CD4-positive, alpha-beta memory T cell (primary cell): Measurements from ENCODE around the gene CPLANE1. TPM values are rescaled to one million over a fixed set of nuclear protein-coding genes. Genes with fewer than 3 reads are reported as not detected.
A peak's percentile ranks its signal among the peaks of the same experiment; 100 is the strongest.
"Not testable (repeated sequence)": the region's sequence is repeated elsewhere in the genome, so short reads cannot be mapped to it uniquely, and the experiment has no call there.

Source experiments
- CTCF ChIA-PET: fragments of 350-600 bp; sonication (Branson Sonifier 250); formaldehyde crosslinking; loops from one replicate; lab custom pipeline; 2021; ENCODE audit warnings: inconsistent platforms; ENCODE audit not compliant: partially characterized antibody; lab: Charles Lee
- POLR2A ChIA-PET: fragments of 350-600 bp; sonication (Branson Sonifier 250); formaldehyde crosslinking; loops from one replicate; lab custom pipeline; 2021; ENCODE audit not compliant: partially characterized antibody; lab: Charles Lee
- DNase-seq, 5 donors: peaks; one replicate each; pipeline versions ENCODE4 v3.0.0 to v3.0.0-alpha.2; 2020 to 2022; ENCODE audit warnings: mixed read lengths in 1 of 5
- H3K27ac ChIP-seq: one replicate; pipeline ENCODE4 v1.7.0; 2013; ENCODE audit warnings: low read depth, low read length
- H3K27me3 ChIP-seq: 2 replicates; pipeline ENCODE4 v1.7.0; 2013; ENCODE audit warnings: mild to moderate bottlenecking, low read length, moderate library complexity; ENCODE audit not compliant: insufficient read depth
- H3K36me3 ChIP-seq: 2 replicates; pipeline ENCODE4 v1.7.0; 2013; ENCODE audit warnings: mild to moderate bottlenecking, low read length, moderate library complexity; ENCODE audit not compliant: insufficient read depth
- H3K4me1 ChIP-seq: 2 replicates; pipeline ENCODE4 v1.7.0; 2013; ENCODE audit warnings: mild to moderate bottlenecking, low read length, moderate library complexity; ENCODE audit not compliant: insufficient read depth
- H3K4me3 ChIP-seq, 2 donors: one replicate each; pipeline ENCODE4 v1.7.0; 2013; ENCODE audit warnings: low read length in 2 of 2, mild to moderate bottlenecking in 1 of 2
- H3K9me3 ChIP-seq, 2 donors: one replicate each; pipeline ENCODE4 v1.7.0; 2013; ENCODE audit warnings: low read length in 2 of 2, control low read depth in 1 of 2; ENCODE audit not compliant: control insufficient read depth in 1 of 2
- H3K27ac Mint-ChIP-seq, 7 donors: one replicate each; pipeline ENCODE4 v1.8.0; 2020 to 2021; ENCODE audit warnings: mixed read lengths in 7 of 7, mild to moderate bottlenecking in 6 of 7, inconsistent platforms in 3 of 7, moderate library complexity in 3 of 7
- H3K27me3 Mint-ChIP-seq, 2 donors: one replicate each; pipeline ENCODE4 v1.8.0; 2020 to 2021; ENCODE audit warnings: mixed read lengths in 2 of 2
- H3K36me3 Mint-ChIP-seq, 2 donors: one replicate each; pipeline ENCODE4 v1.8.0; 2020 to 2021; ENCODE audit warnings: mixed read lengths in 2 of 2, inconsistent platforms in 1 of 2, mild to moderate bottlenecking in 1 of 2
- H3K4me1 Mint-ChIP-seq, 4 donors: one replicate each; pipeline ENCODE4 v1.8.0; 2020 to 2021; ENCODE audit warnings: mixed read lengths in 4 of 4, mild to moderate bottlenecking in 1 of 4
- H3K4me3 Mint-ChIP-seq, 8 donors: one replicate each; pipeline ENCODE4 v1.8.0; 2020 to 2021; ENCODE audit warnings: mixed read lengths in 8 of 8, mild to moderate bottlenecking in 7 of 8, moderate library complexity in 6 of 8, inconsistent platforms in 3 of 8
- H3K9me3 Mint-ChIP-seq, 8 donors: one replicate each; pipeline ENCODE4 v1.8.0; 2020 to 2021; ENCODE audit warnings: mixed read lengths in 8 of 8, mild to moderate bottlenecking in 5 of 8, inconsistent platforms in 3 of 8, moderate library complexity in 1 of 8
- intact Hi-C: fragments of 100-400 bp; cut with micrococcal nuclease; formaldehyde crosslinking; loops from one replicate; pipeline ENCODE4 v1.15.1; 2023
- polyA plus RNA-seq, 2 donors: library from polyadenylated mRNA; unstranded; fragments of 300-500 nt; fragmentation: Illumina TruSeq; gene quantifications; one replicate each; pipeline ENCODE4 v1.2.3, GENCODE V29; 2021
- total RNA-seq, 2 experiments: library from RNA; stranded (reverse); gene quantifications; one replicate each; pipeline ENCODE4 v1.2.3, GENCODE V29; 2021

Gene CPLANE1
- total RNA-seq (1 to 10 TPM; 6.5 to 8.5 TPM), polyA plus RNA-seq (1 to 10 TPM in 1 of 2 donors, under 1 TPM in 1; 0.09 to 1.4 TPM)

GRCh38 chr5:37248970-37249814 is at the start of gene CPLANE1:
Gene CPLANE1, minus strand, starts transcription at chr5:37249376. Its CDS starts 1,678 bp downstream, at chr5:37247698.
- H3K4me3 Mint-ChIP-seq: peak within 1 kb of the TSS; percentile 88 to 92 (median 90)
- peak within 1 kb of the TSS; percentile 49 to 64 for H3K4me3 ChIP-seq
- peaks cover 5% of the 10 kb centered on the region for H3K4me1 ChIP-seq
- no peaks in the 10 kb centered on the region for H3K27me3 ChIP-seq
- peaks cover 3 to 10% (median 9%) of the 10 kb centered on the region in 4 donors for H3K4me1 Mint-ChIP-seq
- ChIA-PET POLR2A (interaction anchor here (0.6 to 1.3 kb wide), 5 partner anchors 40 to 191 kb away, joined by 3 read pairs; partner anchors contain the start of gene NUP155), CTCF (no interaction called here)
- H3K27me3 Mint-ChIP-seq: no peaks in the 10 kb centered on the region
- peaks cover 0 to 1% of the 10 kb centered on the region in 2 donors for H3K36me3 Mint-ChIP-seq
- intact Hi-C loops: no loop called here
- H3K36me3 ChIP-seq: no peaks in the 10 kb centered on the region
- H3K27ac ChIP-seq: peak within 1 kb of the TSS; percentile 63
- peaks cover 0 to 5% (median under 1%) of the 10 kb centered on the region in 8 donors for H3K9me3 Mint-ChIP-seq
- H3K27ac Mint-ChIP-seq: peak within 1 kb of the TSS in 6 of 7 donors; percentile 66 to 94 (median 83)
- no peaks in the 10 kb centered on the region for H3K9me3 ChIP-seq
- peak; percentile 35 to 62 (median 54) for DNase-seq

GRCh38 chr5:37296313-37296712 is 47.1 kb upstream of the CPLANE1 start:
- H3K4me1 ChIP-seq, H3K4me3 Mint-ChIP-seq, CTCF ChIA-PET, H3K27me3 ChIP-seq, H3K27ac Mint-ChIP-seq, H3K27me3 Mint-ChIP-seq, intact Hi-C loops, POLR2A ChIA-PET, H3K4me1 Mint-ChIP-seq, H3K27ac ChIP-seq, DNase-seq, H3K4me3 ChIP-seq, H3K9me3 ChIP-seq, H3K9me3 Mint-ChIP-seq: not testable (repeated sequence)
- peaks cover 42% of the 10 kb centered on the region for H3K36me3 ChIP-seq
- H3K36me3 Mint-ChIP-seq: peaks cover 47% of the 10 kb centered on the region in 2 donors

DNA sequence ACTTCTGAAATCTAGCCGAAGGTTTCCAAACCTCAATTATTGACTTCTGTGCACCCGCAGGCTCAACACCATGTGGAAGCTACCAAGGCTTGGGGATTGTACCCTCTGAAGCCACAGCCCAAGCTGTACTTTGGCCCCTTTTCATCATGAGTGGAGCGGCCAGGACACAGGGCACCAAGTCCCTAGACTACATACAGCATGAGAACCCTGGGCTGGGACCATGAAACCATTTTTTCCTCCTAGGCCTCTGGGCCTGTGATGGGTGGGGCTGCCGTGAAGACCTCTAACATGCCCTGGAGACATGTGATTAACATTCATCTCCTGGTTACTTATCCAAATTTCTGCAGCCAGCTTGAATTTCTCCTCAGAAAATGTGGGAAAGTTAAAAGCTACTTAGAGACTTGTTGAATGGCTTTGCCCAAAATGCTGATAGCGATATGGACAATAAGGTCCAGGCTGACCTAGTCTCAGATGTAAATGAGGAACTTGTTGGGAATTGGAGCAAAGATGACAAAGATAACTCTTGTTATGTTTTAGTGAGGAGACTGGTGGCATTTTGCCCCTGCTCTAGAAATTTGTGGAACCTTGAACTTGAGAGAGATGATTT is 34.1 kb upstream of the CPLANE1 start:
- H3K9me3 Mint-ChIP-seq: peaks cover 12 to 48% (median 34%) of the 10 kb centered on the region in 8 donors
- peaks cover 0 to 2% (median 0%) of the 10 kb centered on the region in 4 donors for H3K4me1 Mint-ChIP-seq
- H3K27me3 Mint-ChIP-seq: no peaks in the 10 kb centered on the region
- no peaks in the 10 kb centered on the region for H3K9me3 ChIP-seq
- intact Hi-C loops: no loop called here
- CTCF ChIA-PET: no interaction called here
- H3K4me3 Mint-ChIP-seq: no peak overlapping the region
- no peak overlapping the region for H3K27ac ChIP-seq
- no peak for DNase-seq
- no peaks in the 10 kb centered on the region for H3K36me3 ChIP-seq
- H3K36me3 Mint-ChIP-seq: peaks cover 4 to 13% of the 10 kb centered on the region in 2 donors
- peak overlapping the region in 1 of 7 donors; percentile 35 for H3K27ac Mint-ChIP-seq
- H3K4me1 ChIP-seq: no peaks in the 10 kb centered on the region
- H3K4me3 ChIP-seq: no peak overlapping the region
- POLR2A ChIA-PET: no interaction called here
- no peaks in the 10 kb centered on the region for H3K27me3 ChIP-seq

DNA sequence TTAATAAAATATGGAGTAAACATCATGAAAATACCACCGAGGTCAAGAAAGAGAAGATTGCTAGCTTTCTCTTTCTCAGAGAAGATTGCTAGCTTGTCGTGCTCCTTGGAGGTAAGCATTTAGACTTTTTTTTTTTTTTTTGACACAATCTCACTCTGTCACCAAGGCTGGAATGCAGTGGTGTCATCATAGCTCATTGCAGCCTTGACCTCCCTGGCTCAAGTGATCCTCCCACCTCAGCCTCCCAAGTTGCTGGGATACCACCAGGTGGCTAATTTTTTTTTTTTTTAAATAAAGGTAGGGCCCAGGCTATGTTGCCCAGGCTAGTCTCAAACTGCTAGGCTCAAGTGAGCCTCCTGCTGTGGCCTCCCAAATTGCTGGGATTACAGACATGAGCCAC is 26.3 kb upstream of the CPLANE1 start:
- ChIA-PET CTCF (no interaction called here), POLR2A (no interaction called here)
- Histone ChIP-seq H3K4me3 (no peak overlapping the region), H3K36me3 (no peaks in the 10 kb centered on the region), H3K9me3 (no peaks in the 10 kb centered on the region), H3K4me1 (no peaks in the 10 kb centered on the region), H3K27me3 (no peaks in the 10 kb centered on the region), H3K27ac (no peak overlapping the region)
- intact Hi-C loops: no loop called here
- Mint-ChIP-seq H3K9me3 (peaks cover 1 to 23% (median 12%) of the 10 kb centered on the region in 8 donors), H3K4me3 (no peak overlapping the region), H3K27me3 (no peaks in the 10 kb centered on the region), H3K4me1 (no peaks in the 10 kb centered on the region), H3K27ac (no peak overlapping the region), H3K36me3 (peaks cover under 1 to 3% of the 10 kb centered on the region in 2 donors)
- no peak for DNase-seq

GRCh38 chr5:37272511-37272910 is 23.3 kb upstream of the CPLANE1 start:
- H3K9me3 ChIP-seq: no peaks in the 10 kb centered on the region
- Mint-ChIP-seq H3K27me3 (no peaks in the 10 kb centered on the region), H3K36me3 (peaks cover 0 to 6% of the 10 kb centered on the region in 2 donors), H3K4me1 (no peaks in the 10 kb centered on the region), H3K9me3 (peaks cover 0 to 25% (median 8%) of the 10 kb centered on the region in 8 donors), H3K4me3 (no peak overlapping the region), H3K27ac (no peak overlapping the region)
- no peak overlapping the region for H3K4me3 ChIP-seq
- no peaks in the 10 kb centered on the region for H3K27me3 ChIP-seq
- ChIA-PET POLR2A (no interaction called here), CTCF (no interaction called here)
- no peak overlapping the region for H3K27ac ChIP-seq
- H3K4me1 ChIP-seq: no peaks in the 10 kb centered on the region
- H3K36me3 ChIP-seq: no peaks in the 10 kb centered on the region
- DNase-seq: no peak
- intact Hi-C loops: no loop called here

GRCh38 chr5:37268100-37268499 is 18.9 kb upstream of the CPLANE1 start:
- H3K36me3 ChIP-seq, H3K4me3 Mint-ChIP-seq, intact Hi-C loops, H3K27ac Mint-ChIP-seq, H3K9me3 ChIP-seq, H3K27ac ChIP-seq, H3K27me3 ChIP-seq, CTCF ChIA-PET, H3K4me1 Mint-ChIP-seq, POLR2A ChIA-PET, H3K36me3 Mint-ChIP-seq, H3K4me1 ChIP-seq, H3K27me3 Mint-ChIP-seq, H3K4me3 ChIP-seq, DNase-seq: not testable (repeated sequence)
- peaks cover 0 to 25% (median 8%) of the 10 kb centered on the region in 8 donors for H3K9me3 Mint-ChIP-seq

DNA sequence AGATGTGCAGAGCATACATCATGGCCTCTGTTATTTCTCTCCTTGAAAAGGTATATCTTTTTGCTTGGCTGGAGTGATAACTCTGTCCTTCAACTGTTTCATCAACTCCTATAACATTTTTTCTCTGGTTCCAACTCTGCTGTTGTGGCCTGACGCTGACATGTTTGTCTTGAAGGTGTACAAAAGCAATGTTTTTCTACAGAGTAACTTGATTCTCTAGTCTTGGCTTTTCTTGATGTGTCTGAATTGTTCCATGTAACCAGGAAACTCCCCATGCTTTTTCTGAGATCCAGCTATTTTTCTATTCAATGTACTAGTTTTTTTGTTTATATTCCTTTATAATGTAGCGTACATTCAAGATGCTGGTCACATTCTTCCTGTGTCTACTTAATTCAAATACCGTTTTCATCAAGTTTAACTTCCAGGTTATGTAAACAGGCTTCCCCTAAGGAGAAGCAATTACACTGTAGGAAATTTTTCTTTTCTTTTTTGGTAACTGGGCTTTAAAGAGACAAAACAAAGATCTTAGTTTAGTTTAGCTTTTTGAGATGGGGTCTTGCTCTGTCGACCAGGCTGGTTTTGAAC is 6.7 kb upstream of the CPLANE1 start:
- Mint-ChIP-seq H3K4me3 (no peak overlapping the region), H3K9me3 (peaks cover 0 to 12% (median 7%) of the 10 kb centered on the region in 8 donors), H3K27me3 (no peaks in the 10 kb centered on the region), H3K36me3 (no peaks in the 10 kb centered on the region), H3K4me1 (peaks cover 0 to 1% (median 0%) of the 10 kb centered on the region in 4 donors), H3K27ac (no peak overlapping the region)
- H3K27ac ChIP-seq: no peak overlapping the region
- no peaks in the 10 kb centered on the region for H3K27me3 ChIP-seq
- no peak overlapping the region for H3K4me3 ChIP-seq
- H3K36me3 ChIP-seq: no peaks in the 10 kb centered on the region
- ChIA-PET POLR2A (no interaction called here), CTCF (no interaction called here)
- H3K9me3 ChIP-seq: no peaks in the 10 kb centered on the region
- intact Hi-C loops: no loop called here
- no peaks in the 10 kb centered on the region for H3K4me1 ChIP-seq
- no peak for DNase-seq
